Endometrium (tissue), 2 donors: ENCODE measurements around the gene PSAP.

ENCODE experiments used
- FAIRE-seq: peaks from 2 replicates; lab custom pipeline; 2012; peaks lifted over from hg19 to GRCh38; lab: Jason Lieb, UNC
- donor health status: control.
- donor health status: control.

PSAP gene

GRCh38 chr10:71783917-71784678, 67.0 kb downstream of the PSAP start:
- FAIRE-seq, result no peak

GRCh38 chr10:71782917-71783490, 68.0 kb downstream of the PSAP start:
- no peak for FAIRE-seq

GRCh38 chr10:71782221-71782916, 68.7 kb downstream of the PSAP start:
- FAIRE-seq, result no peak

GRCh38 chr10:71780719-71781118, 70.3 kb downstream of the PSAP start:
- no peak for FAIRE-seq

GRCh38 chr10:71780156-71780555, 70.9 kb downstream of the PSAP start:
- no peak for FAIRE-seq

GRCh38 chr10:71779641-71780040, 71.4 kb downstream of the PSAP start:
- no peak for FAIRE-seq

- FAIRE-seq, result no peak
Observed at GRCh38 chr10:71778071-71778825, 72.8 kb downstream of the PSAP start.

- FAIRE-seq, result no peak
Observed at GRCh38 chr10:71777213-71777985, 73.7 kb downstream of the PSAP start.

GRCh38 chr10:71776481-71776925, 74.5 kb downstream of the PSAP start:
- FAIRE-seq, result no peak

- FAIRE-seq, result no peak
Observed at GRCh38 chr10:71774916-71775702, 75.9 kb downstream of the PSAP start.

GRCh38 chr10:71773221-71773971, 77.7 kb downstream of the PSAP start, which contains the start of gene VSIR:
VSIR (minus strand) TSS chr10:71773520; CDS start chr10:71773439, 81 bp downstream.
- no peak for FAIRE-seq

GRCh38 chr10:71772832-71773220, 78.2 kb downstream of the PSAP start:
- no peak for FAIRE-seq

- FAIRE-seq, result no peak
Observed at GRCh38 chr10:71771821-71772617, 79.0 kb downstream of the PSAP start.

GRCh38 chr10:71771204-71771603, 79.8 kb downstream of the PSAP start:
- no peak for FAIRE-seq

GRCh38 chr10:71770789-71771188, 80.3 kb downstream of the PSAP start:
- FAIRE-seq, result no peak

GRCh38 chr10:71770255-71770654, 80.8 kb downstream of the PSAP start:
- no peak for FAIRE-seq

GRCh38 chr10:71769279-71769823, 81.7 kb downstream of the PSAP start:
- FAIRE-seq, result peak; percentile 39

GRCh38 chr10:71767420-71768035, 83.5 kb downstream of the PSAP start:
- FAIRE-seq, result no peak
